ENCODE results near the gene IGF2. TPM values are rescaled to one million over a fixed set of nuclear protein-coding genes. Genes with fewer than 3 reads are reported as not detected.

Gene IGF2
- total and polyA plus RNA-seq, 2 of the 8 experiments (the other 6 are each of a cell fraction or from before 2014, with no cell fraction given): 0.74 to 1.5 TPM

DNA sequence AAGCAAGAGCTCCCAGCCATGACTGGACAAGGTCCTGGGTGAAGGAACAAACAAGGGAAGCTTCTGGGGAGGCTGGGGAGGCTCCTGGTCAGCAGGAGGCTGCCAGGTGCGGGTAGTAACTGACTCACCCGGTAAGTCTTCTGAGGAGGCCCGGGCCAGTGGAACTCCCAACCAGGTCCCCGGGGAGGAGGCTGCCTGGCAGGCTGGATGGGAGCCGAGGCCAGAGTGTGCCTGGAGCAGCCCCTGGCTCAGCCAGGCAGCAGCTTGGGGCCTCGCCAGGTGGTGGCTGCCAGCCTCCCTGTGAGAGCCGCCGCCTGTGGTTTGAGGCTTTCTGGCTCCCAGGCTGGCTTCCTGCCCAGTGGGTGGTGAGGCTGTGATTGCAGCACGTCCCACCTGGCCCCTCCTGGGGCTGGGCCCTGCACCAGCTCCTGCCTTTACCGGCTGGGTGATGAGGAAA, 46.2 kb downstream of the IGF2 start:
- DNase-seq (ENCODE audit: low read depth in 1 of 2, low spot score in 2 of 2) (no peak), FAIRE-seq (no peak)
- Histone ChIP-seq H3K4me3 (ENCODE audit: extremely low read depth in 1 of 4, insufficient read depth in 2 of 4, low read depth in 3 of 4, low read length in 4 of 4) (no peak overlapping the region), H4K20me1 (replicated peaks in 1 of 2; ENCODE audit: control insufficient read depth in 1 of 2, insufficient read depth in 2 of 2, low read length in 2 of 2) (peaks cover 0 to 1% of the 10 kb centered on the region in 2 experiments), H3K14ac (ENCODE audit: insufficient read length) (no peak overlapping the region), H2BK12ac (ENCODE audit: low read depth, low read length) (peak overlapping the region; percentile 39; the same call in 1 of the 2 replicates), H3K4me2 (ENCODE audit: insufficient read depth in 1 of 2, low read depth in 2 of 2, low read length in 2 of 2) (no peak overlapping the region), H2AK5ac (ENCODE audit: low read depth, low read length) (no peak overlapping the region), H2BK20ac (ENCODE audit: low read length) (no peak overlapping the region), H3K36me3 (ENCODE audit: control insufficient read depth in 2 of 4, insufficient read depth in 4 of 4, low read length in 3 of 4) (no peaks in the 10 kb centered on the region), H2BK5ac (ENCODE audit: low read depth, low read length) (no peak overlapping the region), H2BK120ac (replicated peaks; ENCODE audit: low read depth, low read length) (no peak overlapping the region), H3K23me2 (ENCODE audit: low read depth, low read length) (no peaks in the 10 kb centered on the region), H3K27me3 (replicated peaks in 1 of 4; ENCODE audit: control insufficient read depth in 3 of 4, extremely low read depth in 1 of 4, insufficient read depth in 3 of 4, low read length in 3 of 4) (0 out of 7 replicates have a peak, but pooled peaks cover 0 to 3% (median 0%) of the 10 kb centered on the region in 4 experiments), H2AFZ (ENCODE audit: low read length) (no peak overlapping the region), H4K91ac (replicated peaks; ENCODE audit: insufficient read length, low read length) (no peak overlapping the region), H3K9ac (replicated peaks in 1 of 4; ENCODE audit: extremely low read depth in 1 of 4, low read depth in 3 of 4, low read length in 3 of 4) (no peak overlapping the region), H3K4me1 (replicated peaks in 1 of 4; ENCODE audit: control insufficient read depth in 3 of 4, insufficient read depth in 4 of 4, low read length in 3 of 4) (peaks cover 0 to 15% (median 12%) of the 10 kb centered on the region in 4 experiments; a peak in 6 of 7 replicates), H3K56ac (replicated peaks; ENCODE audit: insufficient read length, low read depth, low read length) (no peak overlapping the region), H3K79me2 (ENCODE audit: control insufficient read depth in 1 of 2, insufficient read depth in 2 of 2, low read length in 2 of 2) (no peaks in the 10 kb centered on the region), H3K23ac (ENCODE audit: insufficient read length) (no peak overlapping the region), H4K5ac (ENCODE audit: insufficient read length, low read depth, low read length) (no peak overlapping the region), H3K9me3 (ENCODE audit: insufficient read depth in 2 of 2, low read depth in 1 of 2, low read length in 1 of 2) (no peaks in the 10 kb centered on the region; a peak in 1 of 4 replicates), H3K79me1 (ENCODE audit: low read depth, low read length) (no peaks in the 10 kb centered on the region), H3K4ac (replicated peaks; ENCODE audit: insufficient read length, low read depth, low read length) (no peak overlapping the region), H4K8ac (ENCODE audit: extremely low read depth, insufficient read depth, low read length) (no peak overlapping the region; the same call in 1 of the 2 replicates), H2BK15ac (ENCODE audit: low read length) (no peak overlapping the region), H3K27ac (ENCODE audit: low read depth, low read length) (no peak overlapping the region), H3K18ac (ENCODE audit: extremely low read depth, low read length) (no peak overlapping the region)
- ChIA-PET POLR2A (ENCODE audit: partially characterized antibody) (no interaction called here), CTCF (ENCODE audit: partially characterized antibody) (interaction anchor here (0.6 to 3.2 kb wide), 6 partner anchors 11 to 298 kb away, joined by 3 to 14 read pairs (median 4); no protein-coding TSS in a partner anchor)
- WGBS, 2 experiments (ENCODE audit: extremely low coverage in 1 of 2, insufficient coverage in 1 of 2, insufficient read length in 1 of 2, insufficient replicate concordance in 2 of 2, low coverage in 1 of 2, low lambda C conversion rate in 2 of 2, missing lambda C conversion rate in 1 of 2): 86% methylated on average over 10 of the region's 10 CpGs; no CpG with 5 or more reads in 1 of the 2 experiments
- no peak for TF ChIP-seq CHD1 (IDR thresholded peaks at IDR 0.05; ENCODE audit: low read depth, low read length)
- no peak for TF ChIP-seq SIX5 (IDR thresholded peaks at IDR 0.05; ENCODE audit: low read depth, low read length)
- TF ChIP-seq CEBPB (IDR thresholded peaks at IDR 0.05; ENCODE audit: low read depth, low read length): no peak
- no peak for TF ChIP-seq CBX8 (IDR thresholded peaks at IDR 0.05; ENCODE audit: borderline replicate concordance, low read depth, low read length)
- TF ChIP-seq TAF1 (IDR thresholded peaks at IDR 0.05; ENCODE audit: low read depth, low read length): no peak
- no peak for TF ChIP-seq POLR2AphosphoS5 (IDR thresholded peaks at IDR 0.05; ENCODE audit: low read depth, low read length)
- TF ChIP-seq, protein P1, sequence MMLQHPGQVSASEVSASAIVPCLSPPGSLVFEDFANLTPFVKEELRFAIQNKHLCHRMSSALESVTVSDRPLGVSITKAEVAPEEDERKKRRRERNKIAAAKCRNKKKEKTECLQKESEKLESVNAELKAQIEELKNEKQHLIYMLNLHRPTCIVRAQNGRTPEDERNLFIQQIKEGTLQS (IDR thresholded peaks at IDR 0.05; ENCODE audit: insufficient read depth, low read depth, low read length): no peak
- no peak for TF ChIP-seq HDAC6 (IDR thresholded peaks at IDR 0.05; ENCODE audit: low read depth, low read length)
- no peak for TF ChIP-seq KDM5A (IDR thresholded peaks at IDR 0.05; ENCODE audit: low read length)
- no peak for TF ChIP-seq JUND (IDR thresholded peaks at IDR 0.05; ENCODE audit: low read length)
- TF ChIP-seq KDM1A (IDR thresholded peaks at IDR 0.05; ENCODE audit: borderline replicate concordance, low read length): no peak
- no peak for TF ChIP-seq SIN3A (conservative IDR thresholded peaks at IDR 0.05 in 1 of 2, IDR thresholded peaks at IDR 0.05 in 1 of 2; ENCODE audit: low read depth in 1 of 2, low read length in 2 of 2)
- TF ChIP-seq, protein P2, sequence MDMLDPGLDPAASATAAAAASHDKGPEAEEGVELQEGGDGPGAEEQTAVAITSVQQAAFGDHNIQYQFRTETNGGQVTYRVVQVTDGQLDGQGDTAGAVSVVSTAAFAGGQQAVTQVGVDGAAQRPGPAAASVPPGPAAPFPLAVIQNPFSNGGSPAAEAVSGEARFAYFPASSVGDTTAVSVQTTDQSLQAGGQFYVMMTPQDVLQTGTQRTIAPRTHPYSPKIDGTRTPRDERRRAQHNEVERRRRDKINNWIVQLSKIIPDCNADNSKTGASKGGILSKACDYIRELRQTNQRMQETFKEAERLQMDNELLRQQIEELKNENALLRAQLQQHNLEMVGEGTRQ (IDR thresholded peaks at IDR 0.05; ENCODE audit: low read length): no peak

Data from H1 (cell line).